HG03060 (cell line): ENCODE results near the gene CTBP2.

ENCODE experiments used
- ATAC-seq: cut with Tn5 transposase; IDR thresholded peaks from one replicate; pipeline ENCODE4 v1.9.1; 2021; ENCODE audit warnings: low read depth, moderate number of reproducible peaks; ENCODE audit not compliant: unreplicated experiment

The CTBP2 gene

GRCh38 chr10:125032474-125033020 is 127.8 kb downstream of the CTBP2 start:
- ATAC-seq: no peak

- ATAC-seq: no peak
Measured at GRCh38 chr10:125030567-125031197, 129.7 kb downstream of the CTBP2 start.

GRCh38 chr10:125029584-125030242 is 130.7 kb downstream of the CTBP2 start:
- ATAC-seq: no peak

GRCh38 chr10:125027871-125028869 is 132.2 kb downstream of the CTBP2 start:
- ATAC-seq: no peak

- ATAC-seq: no peak
Measured at GRCh38 chr10:125026974-125027735, 133.2 kb downstream of the CTBP2 start.

- no peak for ATAC-seq
Measured at GRCh38 chr10:125026036-125026931, 134.1 kb downstream of the CTBP2 start.

GRCh38 chr10:125025341-125025740 is 135.0 kb downstream of the CTBP2 start:
- no peak for ATAC-seq

GRCh38 chr10:125024497-125025234 is 135.7 kb downstream of the CTBP2 start:
- ATAC-seq: no peak

- no peak for ATAC-seq
Measured at GRCh38 chr10:125023862-125024496, 136.4 kb downstream of the CTBP2 start.

GRCh38 chr10:125023255-125023654 is 137.1 kb downstream of the CTBP2 start:
- ATAC-seq: no peak

- ATAC-seq: no peak
Measured at GRCh38 chr10:125022671-125023070, 137.7 kb downstream of the CTBP2 start.

GRCh38 chr10:125021686-125022344 is 138.5 kb downstream of the CTBP2 start:
- no peak for ATAC-seq

GRCh38 chr10:125020871-125021270 is 139.5 kb downstream of the CTBP2 start:
- ATAC-seq: no peak

- no peak for ATAC-seq
Measured at GRCh38 chr10:125020386-125020785, 140.0 kb downstream of the CTBP2 start.

GRCh38 chr10:125018576-125019143 is 141.7 kb downstream of the CTBP2 start:
- ATAC-seq: no peak

GRCh38 chr10:125017547-125018298 is 142.6 kb downstream of the CTBP2 start:
- ATAC-seq: no peak
